Ureter (tissue), 1 donor: Measurements from ENCODE around the gene SFRP4. TPM values are rescaled to one million over a fixed set of nuclear protein-coding genes. Genes with fewer than 3 reads are reported as not detected.
"Not testable (repeated sequence)": the region's sequence is repeated elsewhere in the genome, so short reads cannot be mapped to it uniquely, and the experiment has no call there.

Source experiments
- DNase-seq: peaks from one replicate; pipeline ENCODE4 v3.0.0-alpha.2; 2020; ENCODE audit warnings: low spot score
- total RNA-seq: library from RNA; stranded (reverse); gene quantifications from one replicate; pipeline ENCODE4 v1.2.4, GENCODE V29; 2023
- donor health status: DM: yes; HTN: yes; CAD: no.

SFRP4 gene
- 1.9 TPM for total RNA-seq

GRCh38 chr7:37916673-37917660 is at the start of gene SFRP4:
SFRP4 (minus strand) TSS chr7:37916817; CDS start chr7:37916537, 280 bp downstream.
- peak; percentile 57 for DNase-seq

- no peak for DNase-seq
Observed at GRCh38 chr7:37964196-37964595, 47.6 kb upstream of the SFRP4 start.

- no peak for DNase-seq
Observed at GRCh38 chr7:37961251-37961650, 44.6 kb upstream of the SFRP4 start.

GRCh38 chr7:37960483-37960882 is 43.9 kb upstream of the SFRP4 start:
- DNase-seq, result no peak

- DNase-seq, result no peak
Observed at GRCh38 chr7:37957221-37957970, 40.8 kb upstream of the SFRP4 start.

- no peak for DNase-seq
Observed at GRCh38 chr7:37956791-37957190, 40.2 kb upstream of the SFRP4 start.

- not testable (repeated sequence) for DNase-seq
Observed at GRCh38 chr7:37954217-37954616, 37.6 kb upstream of the SFRP4 start.

GRCh38 chr7:37952240-37952639 is 35.6 kb upstream of the SFRP4 start:
- no peak for DNase-seq

GRCh38 chr7:37947941-37948210 is 31.3 kb upstream of the SFRP4 start:
- no peak for DNase-seq

GRCh38 chr7:37947138-37947940 is 30.7 kb upstream of the SFRP4 start:
- no peak for DNase-seq

- DNase-seq, result no peak
Observed at GRCh38 chr7:37945336-37945735, 28.7 kb upstream of the SFRP4 start.

GRCh38 chr7:37944737-37945054 is 28.1 kb upstream of the SFRP4 start:
- DNase-seq, result no peak

- no peak for DNase-seq
Observed at GRCh38 chr7:37943905-37944736, 27.5 kb upstream of the SFRP4 start.

GRCh38 chr7:37942934-37943610 is 26.5 kb upstream of the SFRP4 start:
- DNase-seq, result peak; percentile 69

GRCh38 chr7:37933018-37933566 is 16.5 kb upstream of the SFRP4 start:
- no peak for DNase-seq

- no peak for DNase-seq
Observed at GRCh38 chr7:37932543-37932942, 15.9 kb upstream of the SFRP4 start.

- DNase-seq, result no peak
Observed at GRCh38 chr7:37930226-37930948, 13.8 kb upstream of the SFRP4 start.

GRCh38 chr7:37928878-37929277 is 12.3 kb upstream of the SFRP4 start:
- no peak for DNase-seq

GRCh38 chr7:37927773-37928444 is 11.3 kb upstream of the SFRP4 start:
- DNase-seq, result no peak
